Astrocyte (in vitro differentiated cells and primary cell): ENCODE data around the gene TRAPPC3.

ENCODE experiments used
- EZH2 ChIP-seq: IDR thresholded peaks from 2 replicates; pipeline ENCODE4 v1.6.1; 2012; ENCODE audit warnings: mild to moderate bottlenecking, low read length, inconsistent platforms; ENCODE audit not compliant: insufficient read depth
- TF ChIP-seq, protein P1 (sequence below): IDR thresholded peaks from 2 replicates; pipeline ENCODE4 v1.5.1; 2011; ENCODE audit warnings: low read depth, mild to moderate bottlenecking, inconsistent platforms, low read length, moderate library complexity; ENCODE audit not compliant: insufficient read depth

DNA sequence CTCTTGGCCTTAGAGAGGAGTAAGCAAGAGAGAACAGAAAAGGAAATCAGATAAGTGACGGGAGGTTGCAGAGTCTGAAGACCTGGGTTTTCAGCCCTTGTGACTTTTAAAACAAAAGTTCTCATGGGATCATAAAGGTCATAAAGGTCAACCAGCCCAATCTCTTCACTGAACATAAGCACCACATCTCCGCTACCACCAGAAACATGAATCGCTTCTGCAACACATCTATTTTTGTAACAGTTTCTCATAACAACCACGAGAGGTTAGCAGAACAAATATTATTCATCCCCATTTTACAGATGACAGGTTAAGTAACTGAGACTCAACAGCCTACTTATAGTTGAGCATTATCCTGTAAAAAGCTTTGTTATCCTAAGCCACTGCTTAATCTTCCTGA, 5.9 kb downstream of the TRAPPC3 start:
- TF ChIP-seq, protein P1, sequence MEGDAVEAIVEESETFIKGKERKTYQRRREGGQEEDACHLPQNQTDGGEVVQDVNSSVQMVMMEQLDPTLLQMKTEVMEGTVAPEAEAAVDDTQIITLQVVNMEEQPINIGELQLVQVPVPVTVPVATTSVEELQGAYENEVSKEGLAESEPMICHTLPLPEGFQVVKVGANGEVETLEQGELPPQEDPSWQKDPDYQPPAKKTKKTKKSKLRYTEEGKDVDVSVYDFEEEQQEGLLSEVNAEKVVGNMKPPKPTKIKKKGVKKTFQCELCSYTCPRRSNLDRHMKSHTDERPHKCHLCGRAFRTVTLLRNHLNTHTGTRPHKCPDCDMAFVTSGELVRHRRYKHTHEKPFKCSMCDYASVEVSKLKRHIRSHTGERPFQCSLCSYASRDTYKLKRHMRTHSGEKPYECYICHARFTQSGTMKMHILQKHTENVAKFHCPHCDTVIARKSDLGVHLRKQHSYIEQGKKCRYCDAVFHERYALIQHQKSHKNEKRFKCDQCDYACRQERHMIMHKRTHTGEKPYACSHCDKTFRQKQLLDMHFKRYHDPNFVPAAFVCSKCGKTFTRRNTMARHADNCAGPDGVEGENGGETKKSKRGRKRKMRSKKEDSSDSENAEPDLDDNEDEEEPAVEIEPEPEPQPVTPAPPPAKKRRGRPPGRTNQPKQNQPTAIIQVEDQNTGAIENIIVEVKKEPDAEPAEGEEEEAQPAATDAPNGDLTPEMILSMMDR: no peak
- no peak for TF ChIP-seq EZH2
